GM21381 (cell line): Measurements from ENCODE around the gene NT5C.
A peak's percentile ranks its signal among the peaks of the same experiment; 100 is the strongest.

Experiments
- ATAC-seq: cut with Tn5 transposase; IDR thresholded peaks from one replicate; pipeline ENCODE4 v1.9.1; 2021; ENCODE audit warnings: mild to moderate bottlenecking, moderate library complexity; ENCODE audit not compliant: unreplicated experiment

NT5C gene

GRCh38 chr17:75096082-75096625 lies 35.4 kb downstream of the NT5C start:
- ATAC-seq = no peak

DNA sequence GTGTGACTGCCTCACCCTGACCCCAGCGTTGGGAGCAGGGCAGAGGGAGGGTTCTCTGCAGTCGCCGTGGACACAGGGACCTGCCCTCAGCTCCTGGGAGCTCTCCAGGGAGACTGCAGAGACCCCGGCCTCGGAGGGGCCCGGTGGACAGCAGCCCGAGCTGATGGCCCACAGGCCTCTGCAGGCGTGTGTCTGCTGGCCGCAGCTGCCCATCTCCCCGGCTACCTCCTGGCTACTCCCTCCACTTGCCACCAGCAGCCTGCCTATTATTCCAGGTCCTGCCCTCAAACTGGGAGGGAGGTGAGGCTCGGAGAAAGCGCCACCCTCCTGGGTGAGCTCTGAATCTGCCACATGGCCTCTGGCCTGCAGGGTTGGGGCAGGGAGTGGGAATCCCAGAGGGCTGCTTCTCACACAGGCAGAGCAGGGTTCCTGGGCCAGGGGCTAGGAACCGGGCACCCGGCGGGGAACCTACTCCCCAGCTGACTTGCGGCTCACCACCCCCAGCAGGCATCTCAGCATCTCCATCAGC lies 36.6 kb downstream of the NT5C start:
- no peak for ATAC-seq

DNA sequence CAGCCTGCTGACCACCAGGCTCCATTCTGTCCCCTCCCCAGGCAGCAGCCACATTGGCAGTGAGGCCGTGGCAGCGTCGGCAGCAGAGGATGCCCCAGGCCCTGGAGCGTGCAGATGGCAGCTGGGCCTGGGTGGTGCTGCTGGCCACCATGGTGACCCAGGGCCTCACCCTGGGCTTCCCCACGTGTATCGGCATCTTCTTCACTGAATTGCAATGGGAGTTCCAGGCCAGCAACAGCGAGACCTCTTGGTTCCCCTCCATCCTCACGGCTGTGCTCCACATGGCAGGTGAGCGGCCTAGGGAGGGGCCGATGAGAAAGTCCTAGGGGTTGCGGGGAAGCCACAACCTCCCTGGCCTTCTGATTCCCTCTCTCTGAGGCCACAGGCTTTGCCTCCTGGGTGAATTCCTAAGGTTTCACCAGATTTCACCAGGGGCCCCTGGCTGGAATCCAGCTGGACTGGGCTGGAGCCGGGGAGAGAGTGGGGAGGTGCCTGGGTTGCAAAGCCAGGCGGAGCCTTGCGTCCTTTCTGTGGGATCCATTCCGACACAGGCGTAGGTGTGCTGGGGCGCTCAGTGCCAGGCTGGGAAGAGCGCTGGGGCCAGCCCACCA lies 37.9 kb downstream of the NT5C start:
- no peak for ATAC-seq

- no peak for ATAC-seq
Measured at GRCh38 chr17:75091855-75092327, 39.7 kb downstream of the NT5C start.

- ATAC-seq = no peak
Measured at GRCh38 chr17:75090871-75091854, 40.4 kb downstream of the NT5C start.

GRCh38 chr17:75088465-75089417 lies 42.8 kb downstream of the NT5C start:
- no peak for ATAC-seq

DNA sequence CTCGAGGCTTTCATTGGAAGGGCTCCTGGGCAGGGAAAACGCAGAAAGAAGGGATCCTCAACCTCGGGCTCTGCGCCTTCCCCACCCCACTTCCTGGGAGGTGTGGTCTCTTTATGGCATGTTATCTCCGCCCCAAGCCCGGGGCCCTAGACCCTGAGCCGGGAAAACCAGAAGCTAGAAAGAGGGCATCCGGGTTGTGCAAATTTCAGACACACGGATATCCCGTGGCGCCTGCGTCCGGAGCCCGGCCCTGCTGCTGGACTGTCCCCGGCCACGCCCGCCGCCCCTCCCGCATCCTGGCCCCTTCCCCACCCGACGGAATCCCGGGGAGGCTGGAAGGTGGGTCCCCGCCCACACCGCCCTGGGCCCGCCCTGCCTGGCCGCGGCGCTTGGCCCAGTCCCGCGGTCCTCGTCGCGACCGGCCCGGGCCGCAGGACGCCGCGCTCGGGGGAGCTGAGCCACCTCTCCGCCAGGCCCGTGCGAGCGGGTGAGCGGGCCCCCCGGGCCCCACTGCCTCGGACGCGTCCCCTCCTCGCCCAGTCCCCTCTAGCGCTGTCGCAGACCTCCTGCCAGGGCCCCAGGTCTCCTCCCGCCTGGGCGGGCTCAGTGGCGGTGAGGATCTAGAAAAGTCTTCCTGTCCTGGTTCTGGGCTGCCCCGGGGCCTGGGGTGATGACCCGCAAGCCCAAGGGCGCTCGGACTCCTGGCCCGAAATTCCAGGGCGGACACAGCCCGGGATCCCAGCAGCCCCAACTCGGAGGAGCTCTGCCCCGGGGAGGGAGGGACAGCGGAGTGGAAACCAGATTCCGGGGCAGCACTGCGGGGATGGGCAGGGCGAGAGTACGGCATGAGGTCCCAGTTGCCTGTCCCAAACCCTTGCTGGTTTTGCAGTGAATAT lies 43.7 kb downstream of the NT5C start, which contains the start of gene SLC16A5:
Gene SLC16A5, plus strand, starts transcription at position 397 of the 896 bp plus-strand sequence. CDS start 5,683 bp downstream, outside the sequence.
- ATAC-seq = peak; percentile 55

DNA sequence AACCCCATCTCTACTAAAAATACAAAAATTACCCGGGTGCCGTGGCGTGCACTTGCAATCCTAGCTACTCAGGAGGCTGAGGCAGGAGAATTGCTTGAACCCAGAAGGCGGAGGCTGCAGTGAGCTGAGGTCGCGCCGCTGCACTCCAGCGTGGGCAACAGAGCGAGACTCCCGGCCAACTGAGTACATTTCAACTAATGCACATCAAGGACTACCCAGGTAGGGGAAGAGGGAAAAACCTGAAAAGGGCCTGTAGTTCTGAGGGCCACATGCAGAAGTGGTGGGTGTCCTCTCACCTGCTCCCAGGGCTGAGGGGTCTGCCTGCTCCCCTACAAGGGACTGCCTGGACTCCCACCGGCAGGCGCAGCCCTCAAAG lies 44.4 kb downstream of the NT5C start:
- ATAC-seq = no peak

- ATAC-seq = no peak
Measured at GRCh38 chr17:75086496-75087181, 44.9 kb downstream of the NT5C start.

- no peak for ATAC-seq
Measured at GRCh38 chr17:75084039-75084660, 47.4 kb downstream of the NT5C start.

DNA sequence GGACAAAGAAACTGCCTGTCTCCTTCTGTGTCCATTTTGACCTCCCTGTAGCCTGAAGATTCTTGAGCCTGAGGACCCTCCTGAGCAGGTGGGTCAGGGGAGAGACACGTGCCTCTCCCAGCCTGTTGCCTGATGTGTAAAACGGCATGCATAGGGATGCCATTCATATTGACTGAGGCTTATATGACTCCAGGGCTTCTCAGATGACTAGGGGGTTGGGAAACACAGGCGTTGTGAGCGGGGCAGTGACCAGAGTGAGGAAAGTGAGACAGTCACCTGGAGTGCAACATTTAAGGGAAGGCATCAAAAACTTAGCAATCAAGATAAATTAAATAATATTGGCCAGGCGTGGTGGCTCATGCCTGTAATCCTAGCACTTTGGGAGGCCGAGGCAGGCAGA lies 48.9 kb downstream of the NT5C start:
- ATAC-seq = no peak

GRCh38 chr17:75081611-75082540 lies 49.7 kb downstream of the NT5C start:
- no peak for ATAC-seq
